Adrenal gland (tissue), 12 donors: Measurements from ENCODE around the gene DNAH6. TPM values are rescaled to one million over a fixed set of nuclear protein-coding genes. Genes with fewer than 3 reads are reported as not detected.

Experiments used
- DNase-seq, 7 donors: peaks; one replicate each; pipeline ENCODE4 v3.0.0-alpha.2; 2019 to 2020
- H3K27ac ChIP-seq, 5 donors: fragments of 200-600 bp; sonication (generic) in 4 of 5; 1 replicate in 3 of 5; 2 replicates in 2 of 5; pipeline versions ENCODE4 v1.5.1 to v1.8.0; 2016 to 2020; ENCODE audit warnings: mild to moderate bottlenecking in 1 of 5
- H3K27me3 ChIP-seq: fragments of 200-600 bp; 2 replicates; pipeline ENCODE4 v1.8.0; 2021
- H3K36me3 ChIP-seq, 2 donors: fragments of 200-600 bp; replicated peaks in 1 of 2; 1 replicate in 1 of 2; 2 replicates in 1 of 2; pipeline versions ENCODE4 v1.5.1 to v1.8.0; 2018 to 2022
- H3K4me1 ChIP-seq, 2 donors: fragments of 200-600 bp; replicated peaks in 1 of 2; 1 replicate in 1 of 2; 2 replicates in 1 of 2; pipeline versions ENCODE4 v1.5.1 to v1.8.0; 2018 to 2021
- H3K4me3 ChIP-seq, 4 donors: fragments of 200-600 bp; sonication (generic) in 3 of 4; one replicate each; pipeline ENCODE4 v1.5.1; 2016 to 2018
- H3K9me3 ChIP-seq, 3 donors: fragments of 200-600 bp; sonication (generic) in 1 of 3; replicated peaks in 1 of 3; 1 replicate in 2 of 3; 2 replicates in 1 of 3; pipeline versions ENCODE4 v1.5.1 to v1.8.0; 2016 to 2021
- POLR2A ChIP-seq, 2 donors: fragments of 450-650 bp; IDR thresholded peaks; one replicate each; pipeline ENCODE4 v1.6.1; 2017; ENCODE audit warnings: antibody characterized with exemption in 2 of 2, mild to moderate bottlenecking in 2 of 2, moderate library complexity in 1 of 2
- WGBS, 4 donors: extraction: QIAGEN DNeasy Blood & Tissue Kit in 2 of 4; methylation state at CpG; one replicate each; pipeline versions ENCODE4 v1.1.5 to v1.1.7; 2013 to 2017; 5-methylcytosine and 5-hydroxymethylcytosine counted together
- intact Hi-C, 2 donors: fragments of 100-400 bp; cut with DNase I; formaldehyde crosslinking; loops; one replicate each; pipeline versions ENCODE4 v1.14.1 to v1.15.0; 2022 to 2023
- polyA plus RNA-seq, 3 donors: library from polyadenylated mRNA; stranded (reverse); fragments of 200-250 nt in 2 of 3; fragments of 350-450 nt in 1 of 3; fragmentation: Illumina TruSeq in 1 of 3; extraction: RNeasy Lipid Tissue Mini Kit (QIAGEN cat#74804) in 1 of 3; gene quantifications; one replicate each; pipeline ENCODE4 v1.2.3, GENCODE V29; 2013 to 2014
- total RNA-seq, 9 donors: library from RNA; depleted of rRNA in 4 of 9; stranded (reverse); fragments of >200 nt in 4 of 9; fragments of 120-200 nt in 1 of 9; fragmentation: NEBNext Ultra II Directional in 1 of 9; extraction: Animal tissue kit (Norgen Biotek cat#: 25700) in 1 of 9; gene quantifications; one replicate each; pipeline versions ENCODE4 v1.1.0 to v1.2.4, GENCODE V29; 2013 to 2023
- TF ChIP-seq, protein P1 (sequence below), 6 experiments: fragments of 450-650 bp in 4 of 6; fragments of 200-600 bp in 2 of 6; sonication (generic) in 1 of 6; IDR thresholded peaks; 1 replicate in 5 of 6; 2 replicates in 1 of 6; pipeline versions ENCODE4 v1.5.1 to v1.8.0; 2016 to 2021; ENCODE audit warnings: antibody characterized with exemption in 6 of 6, mild to moderate bottlenecking in 2 of 6, moderate library complexity in 1 of 6
- donor health status: healthy with polysubstance abuse.
- donor health status: Bipolar disorder and iron deficiency.
- donor health status: DM: yes; HTN: yes; CAD: no.
- donor health status: DM: no; HTN: no; CAD: no.
- donor health status: DM: no; HTN: no; CAD: no.
- donor health status: DM: yes; HTN: yes; CAD: no.

Gene DNAH6
- total and polyA plus RNA-seq, 12 donors: 0.06 to 0.74 (median 0.28) TPM

GRCh38 chr2:84603911-84604310 is 87.6 kb downstream of the DNAH6 start:
- TF ChIP-seq POLR2A (IDR thresholded peaks at IDR 0.05): no peak
- TF ChIP-seq, protein P1, sequence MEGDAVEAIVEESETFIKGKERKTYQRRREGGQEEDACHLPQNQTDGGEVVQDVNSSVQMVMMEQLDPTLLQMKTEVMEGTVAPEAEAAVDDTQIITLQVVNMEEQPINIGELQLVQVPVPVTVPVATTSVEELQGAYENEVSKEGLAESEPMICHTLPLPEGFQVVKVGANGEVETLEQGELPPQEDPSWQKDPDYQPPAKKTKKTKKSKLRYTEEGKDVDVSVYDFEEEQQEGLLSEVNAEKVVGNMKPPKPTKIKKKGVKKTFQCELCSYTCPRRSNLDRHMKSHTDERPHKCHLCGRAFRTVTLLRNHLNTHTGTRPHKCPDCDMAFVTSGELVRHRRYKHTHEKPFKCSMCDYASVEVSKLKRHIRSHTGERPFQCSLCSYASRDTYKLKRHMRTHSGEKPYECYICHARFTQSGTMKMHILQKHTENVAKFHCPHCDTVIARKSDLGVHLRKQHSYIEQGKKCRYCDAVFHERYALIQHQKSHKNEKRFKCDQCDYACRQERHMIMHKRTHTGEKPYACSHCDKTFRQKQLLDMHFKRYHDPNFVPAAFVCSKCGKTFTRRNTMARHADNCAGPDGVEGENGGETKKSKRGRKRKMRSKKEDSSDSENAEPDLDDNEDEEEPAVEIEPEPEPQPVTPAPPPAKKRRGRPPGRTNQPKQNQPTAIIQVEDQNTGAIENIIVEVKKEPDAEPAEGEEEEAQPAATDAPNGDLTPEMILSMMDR (IDR thresholded peaks at IDR 0.05): no peak
- DNase-seq: no peak
- Histone ChIP-seq H3K4me1 (no peaks in the 10 kb centered on the region), H3K4me3 (no peak overlapping the region), H3K27me3 (no peaks in the 10 kb centered on the region), H3K27ac (no peak overlapping the region), H3K36me3 (no peaks in the 10 kb centered on the region), H3K9me3 (no peaks in the 10 kb centered on the region)
- 83 to 92% (median 89%) methylated on average over 4 of the region's 4 CpGs for WGBS, 4 donors
- intact Hi-C loops: no loop called here

GRCh38 chr2:84613082-84613481 is 96.8 kb downstream of the DNAH6 start:
- WGBS, 4 donors: 59 to 78% (median 67%) methylated on average over 2 of the region's 2 CpGs
- no peak for DNase-seq
- no peak for TF ChIP-seq POLR2A (IDR thresholded peaks at IDR 0.05)
- TF ChIP-seq, protein P1 (IDR thresholded peaks at IDR 0.05): no peak
- Histone ChIP-seq H3K27ac (no peak overlapping the region), H3K36me3 (no peaks in the 10 kb centered on the region), H3K27me3 (no peaks in the 10 kb centered on the region), H3K9me3 (no peaks in the 10 kb centered on the region), H3K4me1 (no peaks in the 10 kb centered on the region), H3K4me3 (no peak overlapping the region)
- intact Hi-C loops: no loop called here

DNA sequence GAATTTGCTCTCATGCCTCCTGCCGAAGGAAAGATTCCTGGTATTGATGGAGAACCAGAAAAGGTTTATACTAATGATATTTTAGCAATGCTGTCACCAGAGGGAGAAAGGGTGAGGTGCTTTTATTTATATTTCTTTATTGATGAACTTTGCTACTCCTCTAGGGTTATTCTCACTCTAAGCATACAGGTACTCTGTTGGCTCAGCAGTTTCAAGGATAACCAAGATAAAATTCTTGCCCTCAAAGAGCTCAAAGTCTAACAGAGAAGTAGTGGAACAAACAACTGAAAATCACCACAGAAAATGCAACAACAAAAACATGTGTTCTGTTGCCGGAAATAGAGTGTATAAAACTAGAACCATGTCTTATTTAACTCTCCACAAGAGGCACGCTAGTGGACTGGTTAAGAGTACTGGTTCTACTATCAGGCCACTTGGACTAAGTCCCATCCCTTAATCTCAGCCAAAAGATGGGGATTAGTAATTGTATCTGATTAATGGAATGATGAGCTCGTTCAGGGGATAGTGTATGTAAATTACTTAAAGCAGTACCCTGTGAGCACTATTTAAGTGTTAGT is 103.6 kb downstream of the DNAH6 start:
- TF ChIP-seq, protein P1 (IDR thresholded peaks at IDR 0.05): no peak
- no peak for TF ChIP-seq POLR2A (IDR thresholded peaks at IDR 0.05)
- 70 to 80% (median 76%) methylated on average over 4 of the region's 4 CpGs for WGBS, 4 donors
- Histone ChIP-seq H3K4me1 (no peaks in the 10 kb centered on the region), H3K27ac (no peak overlapping the region), H3K9me3 (no peaks in the 10 kb centered on the region), H3K36me3 (no peaks in the 10 kb centered on the region), H3K27me3 (no peaks in the 10 kb centered on the region), H3K4me3 (no peak overlapping the region)
- no peak for DNase-seq
- intact Hi-C loops: no loop called here

DNA sequence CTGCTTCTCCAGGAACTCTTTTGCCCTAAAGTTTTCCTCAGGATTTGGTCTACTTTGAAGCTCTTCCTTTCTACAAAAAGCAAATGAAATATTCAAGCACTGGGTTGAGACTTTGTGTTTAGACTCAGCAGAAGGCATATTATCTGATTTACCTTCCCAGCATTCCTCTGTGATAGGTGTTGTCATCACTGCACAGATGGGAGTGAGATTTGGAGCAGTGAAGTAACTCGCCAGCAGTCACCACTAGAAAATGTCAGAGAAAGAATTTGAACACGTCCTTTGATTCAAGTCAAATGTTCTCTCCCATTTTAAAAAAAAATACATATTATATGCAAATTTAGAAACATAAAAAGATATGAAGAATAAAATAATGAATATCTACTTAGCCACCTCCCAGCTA is 112.2 kb downstream of the DNAH6 start:
- no peak for DNase-seq
- no peak for TF ChIP-seq POLR2A (IDR thresholded peaks at IDR 0.05)
- TF ChIP-seq, protein P1 (IDR thresholded peaks at IDR 0.05): no peak
- Histone ChIP-seq H3K27me3 (no peaks in the 10 kb centered on the region), H3K4me1 (no peaks in the 10 kb centered on the region), H3K36me3 (no peaks in the 10 kb centered on the region), H3K9me3 (no peaks in the 10 kb centered on the region), H3K27ac (no peak overlapping the region), H3K4me3 (no peak overlapping the region)
- WGBS, 4 donors: 75 to 81% (median 78%) methylated on average over 2 of the region's 2 CpGs
- intact Hi-C loops: no loop called here
